GM23248 (cell line): Measurements from ENCODE around the gene DES.

Experiments
- EZH2 ChIP-seq: fragments of 200-600 bp; sonication (generic); IDR thresholded peaks from 2 replicates; pipeline ENCODE4 v1.6.1; 2018; ENCODE audit warnings: antibody characterized with exemption, mild to moderate bottlenecking; ENCODE audit not compliant: insufficient read depth, poor library complexity, severe bottlenecking
- EZH2phosphoT487 ChIP-seq: fragments of 200-600 bp; sonication (generic); IDR thresholded peaks from 2 replicates; pipeline ENCODE4 v1.6.1; 2018; ENCODE audit warnings: antibody characterized with exemption, moderate library complexity, mild to moderate bottlenecking, low read depth; ENCODE audit not compliant: insufficient read depth

GRCh38 chr2:219434718-219435525, 16.7 kb downstream of the DES start, which contains the start of gene SPEG:
- TF ChIP-seq EZH2 (no peak), EZH2phosphoT487 (no peak)
